HCT116 (cell line): Measurements from ENCODE around the gene DUXA.
"Not testable (repeated sequence)": the region's sequence is repeated elsewhere in the genome, so short reads cannot be mapped to it uniquely, and the experiment has no call there.

Experiments used
- CEBPB ChIP-seq: IDR thresholded peaks from 2 replicates; pipeline ENCODE4 v1.6.1; 2012; ENCODE audit warnings: low read depth
- CTCF ChIP-seq, 3 experiments: fragments of 200-600 bp in 1 of 3; sonication (generic) in 1 of 3; IDR thresholded peaks in 2 of 3; conservative IDR thresholded peaks in 1 of 3; 2 replicates each; pipeline ENCODE4 v1.5.1; 2012 to 2017; ENCODE audit warnings: low read depth in 2 of 3, low read length in 2 of 3, antibody characterized with exemption in 1 of 3, borderline replicate concordance in 1 of 3, control low read depth in 1 of 3, mild to moderate bottlenecking in 1 of 3, mixed read lengths in 1 of 3, mixed run types in 1 of 3, moderate library complexity in 1 of 3; ENCODE audit not compliant: insufficient read depth in 1 of 3
- EZH2 ChIP-seq: fragments of 200-600 bp; sonication (generic); IDR thresholded peaks from 2 replicates; pipeline ENCODE4 v1.6.1; 2017; ENCODE audit warnings: antibody characterized with exemption, mixed run types
- FOSL1 ChIP-seq: IDR thresholded peaks from 2 replicates; pipeline ENCODE4 v1.6.1; 2012; ENCODE audit warnings: low read depth
- JUND ChIP-seq: IDR thresholded peaks from 2 replicates; pipeline ENCODE4 v1.6.1; 2012
- POLR2A ChIP-seq: IDR thresholded peaks from 2 replicates; pipeline ENCODE4 v1.7.0; 2011; ENCODE audit warnings: borderline replicate concordance; ENCODE audit not compliant: insufficient read depth, insufficient read length; ENCODE audit errors: extremely low read depth
- POLR2AphosphoS5 ChIP-seq: IDR thresholded peaks from 2 replicates; pipeline ENCODE4 v1.6.1; 2011; ENCODE audit warnings: mild to moderate bottlenecking, low read depth, low read length, moderate library complexity
- RAD21 ChIP-seq: IDR thresholded peaks from 2 replicates; pipeline ENCODE4 v1.6.1; 2012; ENCODE audit warnings: low read depth, mild to moderate bottlenecking
- REST ChIP-seq: IDR thresholded peaks from 2 replicates; pipeline ENCODE4 v1.6.1; 2012; ENCODE audit warnings: low read depth
- SIN3A ChIP-seq: IDR thresholded peaks from 2 replicates; pipeline ENCODE4 v1.6.1; 2012; ENCODE audit warnings: low read depth
- SRF ChIP-seq: IDR thresholded peaks from 2 replicates; pipeline ENCODE4 v1.6.1; 2012; ENCODE audit warnings: low read depth
- ZBTB33 ChIP-seq: IDR thresholded peaks from 2 replicates; pipeline ENCODE4 v1.6.1; 2011; ENCODE audit warnings: mild to moderate bottlenecking, low read length, moderate library complexity; ENCODE audit not compliant: insufficient replicate concordance; ENCODE audit errors: extremely low read depth
- ZFX ChIP-seq: fragments of 450-650 bp; IDR thresholded peaks from 2 replicates; pipeline ENCODE4 v1.6.1; 2017
- ZNF274 ChIP-seq: fragments of 200-500 bp; sonication (Bioruptor generic); IDR thresholded peaks from 2 replicates; pipeline ENCODE4 v1.6.1; 2014; ENCODE audit warnings: mild to moderate bottlenecking, low read depth, low read length, inconsistent platforms

- TF ChIP-seq POLR2AphosphoS5; SRF; CTCF (IDR thresholded peaks at IDR 0.05 in 2 of 3, conservative IDR thresholded peaks at IDR 0.05 in 1 of 3; ENCODE audit: borderline replicate concordance in 1 of 3, insufficient read depth in 1 of 3, low read depth in 2 of 3, low read length in 2 of 3); ZFX; RAD21; ZBTB33; SIN3A; EZH2; CEBPB; JUND; POLR2A; ZNF274; REST; FOSL1: not testable (repeated sequence)
These were observed 30.6 kb upstream of the DUXA start for GRCh38 chr19:57197874-57198273.
